AG09309 (cell line): ENCODE data around the gene RTN4RL2.

ENCODE experiments used
- DNase-seq: peaks from one replicate; pipeline ENCODE4 v3.0.0-alpha.2; 2010; ENCODE audit warnings: low read depth
- H3K4me3 ChIP-seq: 2 replicates; pipeline ENCODE4 v1.5.1; 2011; ENCODE audit warnings: mild to moderate bottlenecking, low read depth, low read length, moderate library complexity; ENCODE audit not compliant: control insufficient read depth
- CTCF ChIP-seq: IDR thresholded peaks from 2 replicates; pipeline ENCODE4 v1.5.1; 2011; ENCODE audit warnings: mild to moderate bottlenecking, low read depth, low read length, inconsistent platforms; ENCODE audit not compliant: insufficient read depth, control insufficient read depth; ENCODE audit errors: missing control alignments

RTN4RL2 gene

GRCh38 chr11:57457643-57458023 lies 2.7 kb upstream of the RTN4RL2 start:
- DNase-seq = no peak
- TF ChIP-seq CTCF = no peak
- H3K4me3 ChIP-seq = no peak overlapping the region

- peak overlapping the region; percentile 39; the same call in 1 of the 2 replicates for H3K4me3 ChIP-seq
Observed at GRCh38 chr11:57458060-57458409, 2.3 kb upstream of the RTN4RL2 start.

GRCh38 chr11:57458410-57459163 lies 1.7 kb upstream of the RTN4RL2 start:
- peak overlapping the region; percentile 39 for H3K4me3 ChIP-seq
- peak; percentile 81 for TF ChIP-seq CTCF
- no peak for DNase-seq

More at GRCh38 chr11:57458060-57458409, 2.3 kb upstream of the RTN4RL2 start:
- DNase-seq = no peak
- TF ChIP-seq CTCF = no peak

GRCh38 chr11:57459164-57460021 lies 935 bp upstream of the RTN4RL2 start:
- no peak for DNase-seq
- TF ChIP-seq CTCF = no peak
- H3K4me3 ChIP-seq = peak overlapping the region; percentile 28

GRCh38 chr11:57460758-57461749 lies 726 bp downstream of the RTN4RL2 start:
- H3K4me3 ChIP-seq = peak overlapping the region; percentile 33
- no peak for DNase-seq
- TF ChIP-seq CTCF = no peak
